OCI-LY3 (cell line): ENCODE data around the gene WTIP.

Experiments
- H2AFZ ChIP-seq: fragments of 200-600, 300-600 bp; shearing (Covaris generic); 2 replicates; pipeline ENCODE4 v1.6.0; 2014; ENCODE audit warnings: antibody characterized with exemption, low read depth, low read length
- H3K27ac ChIP-seq: fragments of 200-600, 300-600 bp; sonication (generic); 2 replicates; pipeline ENCODE4 v1.5.1; 2014; ENCODE audit warnings: mild to moderate bottlenecking, low read length, moderate library complexity, mixed read lengths
- H3K27me3 ChIP-seq: fragments of 200-600, 300-600 bp; sonication (generic); 2 replicates; pipeline ENCODE4 v1.6.1; 2014; ENCODE audit warnings: low read depth, low read length, mixed read lengths
- H3K36me3 ChIP-seq: fragments of 200-600, 300-600 bp; sonication (generic); replicated peaks from 2 replicates; pipeline ENCODE3; 2014; ENCODE audit warnings: low read depth, low read length, mixed read lengths
- H3K4me1 ChIP-seq: fragments of 300-600, 200-600 bp; sonication (generic); 2 replicates; pipeline ENCODE4 v1.6.1; 2014; ENCODE audit warnings: low read length, mixed read lengths
- H3K4me2 ChIP-seq: fragments of 200-600, 300-600 bp; sonication (generic); 2 replicates; pipeline ENCODE4 v1.6.1; 2014; ENCODE audit warnings: low read length, mixed read lengths
- H3K4me3 ChIP-seq: fragments of 300-600, 200-600 bp; sonication (generic); 2 replicates; pipeline ENCODE4 v1.5.1; 2014; ENCODE audit warnings: antibody characterized with exemption, mild to moderate bottlenecking, low read length, moderate library complexity
- H3K79me2 ChIP-seq: fragments of 300-600, 200-600 bp; shearing (Covaris generic); 2 replicates; pipeline ENCODE4 v1.6.1; 2014; ENCODE audit warnings: mild to moderate bottlenecking, low read length, mixed read lengths
- H3K9ac ChIP-seq: fragments of 300-600, 200-600 bp; shearing (Covaris generic); 2 replicates; pipeline ENCODE4 v1.6.0; 2014; ENCODE audit warnings: mild to moderate bottlenecking, low read length, moderate library complexity
- H3K9me3 ChIP-seq: fragments of 200-600, 300-600 bp; shearing (Covaris generic); 2 replicates; pipeline ENCODE4 v1.6.1; 2014; ENCODE audit warnings: low read length, mixed read lengths; ENCODE audit not compliant: insufficient read depth
- H4K20me1 ChIP-seq: fragments of 200-600, 300-600 bp; sonication (generic); 2 replicates; pipeline ENCODE4 v1.6.1; 2016; ENCODE audit warnings: low read length, mixed read lengths; ENCODE audit not compliant: insufficient read depth
- CTCF ChIP-seq: fragments of 200-600, 300-600 bp; sonication (generic); IDR thresholded peaks from 2 replicates; pipeline ENCODE4 v1.5.1; 2014; ENCODE audit warnings: antibody characterized with exemption, low read length, low read depth
- EZH2phosphoT487 ChIP-seq: fragments of 200-600 bp; shearing (Covaris generic); IDR thresholded peaks from 2 replicates; pipeline ENCODE4 v1.6.1; 2018; ENCODE audit warnings: antibody characterized with exemption, mixed run types, low read depth

WTIP gene

GRCh38 chr19:34480971-34481841, at the start of gene WTIP:
Gene WTIP, plus strand, starts transcription at chr19:34481758. Its CDS starts 217 bp downstream, at chr19:34481975.
- Histone ChIP-seq H4K20me1 (no peaks in the 10 kb centered on the region), H2AFZ (no peak within 1 kb of the TSS), H3K36me3 (no peaks in the 10 kb centered on the region), H3K4me1 (no peaks in the 10 kb centered on the region), H3K79me2 (no peaks in the 10 kb centered on the region), H3K9me3 (no peaks in the 10 kb centered on the region), H3K9ac (no peak within 1 kb of the TSS), H3K27ac (no peak within 1 kb of the TSS), H3K4me2 (no peak within 1 kb of the TSS), H3K4me3 (no peak within 1 kb of the TSS), H3K27me3 (no peaks in the 10 kb centered on the region)
- no peak for TF ChIP-seq EZH2phosphoT487
- TF ChIP-seq CTCF = no peak

- H3K79me2 ChIP-seq = peaks cover 99% of the 10 kb centered on the region
- H3K9ac ChIP-seq = no peak overlapping the region
- TF ChIP-seq CTCF = no peak
- no peak for TF ChIP-seq EZH2phosphoT487
- H3K27me3 ChIP-seq = no peaks in the 10 kb centered on the region
- no peak overlapping the region for H2AFZ ChIP-seq
- peaks cover 14% of the 10 kb centered on the region for H3K4me1 ChIP-seq
- H3K9me3 ChIP-seq = no peaks in the 10 kb centered on the region
- H3K4me3 ChIP-seq = no peak overlapping the region
- H4K20me1 ChIP-seq = peaks cover 64% of the 10 kb centered on the region
- peaks cover 59% of the 10 kb centered on the region for H3K36me3 ChIP-seq
- no peak overlapping the region for H3K4me2 ChIP-seq
- H3K27ac ChIP-seq = no peak overlapping the region
Measured at GRCh38 chr19:34432797-34433196, 48.8 kb upstream of the WTIP start.

- H3K9me3 ChIP-seq = no peaks in the 10 kb centered on the region
- H3K4me2 ChIP-seq = no peak overlapping the region
- peaks cover 94% of the 10 kb centered on the region for H3K79me2 ChIP-seq
- no peaks in the 10 kb centered on the region for H3K4me1 ChIP-seq
- TF ChIP-seq EZH2phosphoT487 (no peak), CTCF (no peak)
- H3K36me3 ChIP-seq = peaks cover 69% of the 10 kb centered on the region
- H2AFZ ChIP-seq = no peak overlapping the region
- no peak overlapping the region for H3K27ac ChIP-seq
- no peak overlapping the region for H3K4me3 ChIP-seq
- H4K20me1 ChIP-seq = peaks cover 46% of the 10 kb centered on the region
- H3K27me3 ChIP-seq = no peaks in the 10 kb centered on the region
- no peak overlapping the region for H3K9ac ChIP-seq
Measured at GRCh38 chr19:34436716-34437115, 44.8 kb upstream of the WTIP start.

GRCh38 chr19:34448191-34448590, 33.4 kb upstream of the WTIP start:
- Histone ChIP-seq H2AFZ (no peak overlapping the region), H3K9ac (no peak overlapping the region), H3K4me2 (no peak overlapping the region), H4K20me1 (peaks cover 19% of the 10 kb centered on the region; the same call in 1 of the 2 replicates), H3K27me3 (no peaks in the 10 kb centered on the region), H3K36me3 (peaks cover 75% of the 10 kb centered on the region), H3K4me3 (no peak overlapping the region), H3K79me2 (peaks cover 45% of the 10 kb centered on the region), H3K27ac (no peak overlapping the region), H3K4me1 (no peaks in the 10 kb centered on the region), H3K9me3 (no peaks in the 10 kb centered on the region)
- TF ChIP-seq CTCF = no peak
- no peak for TF ChIP-seq EZH2phosphoT487
